OCI-LY7 (cell line): Measurements from ENCODE around the gene NFATC1.

Source experiments
- EZH2phosphoT487 ChIP-seq: fragments of 200-600 bp; sonication (generic); IDR thresholded peaks from 2 replicates; pipeline ENCODE4 v1.6.1; 2018; ENCODE audit warnings: low read depth, borderline replicate concordance, mild to moderate bottlenecking, mixed run types, antibody characterized with exemption, low read length, moderate library complexity, mixed read lengths
- TF ChIP-seq, protein P1 (sequence below): fragments of 200-600 bp; sonication (generic); conservative IDR thresholded peaks from 2 replicates; pipeline ENCODE4 v1.5.1; 2014; ENCODE audit warnings: mild to moderate bottlenecking, antibody characterized with exemption, low read length, moderate library complexity, mixed read lengths

DNA sequence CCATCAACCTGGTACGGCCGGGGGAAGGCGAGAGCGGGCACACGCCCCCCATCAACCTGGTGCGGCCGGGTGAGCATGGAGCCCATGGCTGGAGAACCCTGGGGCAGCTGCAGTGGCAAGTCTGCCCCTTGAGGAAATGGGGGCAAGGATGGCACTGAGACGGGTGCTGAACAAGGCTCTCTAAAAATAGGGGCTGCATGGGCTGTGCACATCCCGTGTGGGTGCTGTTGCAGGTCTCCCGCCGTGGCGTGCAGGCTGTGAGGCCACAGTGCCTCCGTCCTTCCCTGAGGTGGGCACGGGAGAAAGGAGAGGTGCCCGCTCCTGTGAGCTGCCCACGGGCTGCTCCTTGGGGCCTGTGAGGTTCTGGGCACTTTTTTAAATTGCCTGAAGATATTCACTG, 99.2 kb downstream of the NFATC1 start:
- TF ChIP-seq, protein P1, sequence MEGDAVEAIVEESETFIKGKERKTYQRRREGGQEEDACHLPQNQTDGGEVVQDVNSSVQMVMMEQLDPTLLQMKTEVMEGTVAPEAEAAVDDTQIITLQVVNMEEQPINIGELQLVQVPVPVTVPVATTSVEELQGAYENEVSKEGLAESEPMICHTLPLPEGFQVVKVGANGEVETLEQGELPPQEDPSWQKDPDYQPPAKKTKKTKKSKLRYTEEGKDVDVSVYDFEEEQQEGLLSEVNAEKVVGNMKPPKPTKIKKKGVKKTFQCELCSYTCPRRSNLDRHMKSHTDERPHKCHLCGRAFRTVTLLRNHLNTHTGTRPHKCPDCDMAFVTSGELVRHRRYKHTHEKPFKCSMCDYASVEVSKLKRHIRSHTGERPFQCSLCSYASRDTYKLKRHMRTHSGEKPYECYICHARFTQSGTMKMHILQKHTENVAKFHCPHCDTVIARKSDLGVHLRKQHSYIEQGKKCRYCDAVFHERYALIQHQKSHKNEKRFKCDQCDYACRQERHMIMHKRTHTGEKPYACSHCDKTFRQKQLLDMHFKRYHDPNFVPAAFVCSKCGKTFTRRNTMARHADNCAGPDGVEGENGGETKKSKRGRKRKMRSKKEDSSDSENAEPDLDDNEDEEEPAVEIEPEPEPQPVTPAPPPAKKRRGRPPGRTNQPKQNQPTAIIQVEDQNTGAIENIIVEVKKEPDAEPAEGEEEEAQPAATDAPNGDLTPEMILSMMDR = no peak
- TF ChIP-seq EZH2phosphoT487 = no peak
